CD4-positive, alpha-beta memory T cell (primary cell): Measurements from ENCODE around the gene JADE2. TPM values are rescaled to one million over a fixed set of nuclear protein-coding genes. Genes with fewer than 3 reads are reported as not detected.
"Not testable (repeated sequence)": the region's sequence is repeated elsewhere in the genome, so short reads cannot be mapped to it uniquely, and the experiment has no call there.

Experiments
- CTCF ChIA-PET: fragments of 350-600 bp; sonication (Branson Sonifier 250); formaldehyde crosslinking; loops from one replicate; lab custom pipeline; 2021; ENCODE audit warnings: inconsistent platforms; ENCODE audit not compliant: partially characterized antibody; lab: Charles Lee
- POLR2A ChIA-PET: fragments of 350-600 bp; sonication (Branson Sonifier 250); formaldehyde crosslinking; loops from one replicate; lab custom pipeline; 2021; ENCODE audit not compliant: partially characterized antibody; lab: Charles Lee
- DNase-seq, 5 donors: peaks; one replicate each; pipeline versions ENCODE4 v3.0.0 to v3.0.0-alpha.2; 2020 to 2022; ENCODE audit warnings: mixed read lengths in 1 of 5
- H3K27ac ChIP-seq: one replicate; pipeline ENCODE4 v1.7.0; 2013; ENCODE audit warnings: low read depth, low read length
- H3K27me3 ChIP-seq: 2 replicates; pipeline ENCODE4 v1.7.0; 2013; ENCODE audit warnings: mild to moderate bottlenecking, low read length, moderate library complexity; ENCODE audit not compliant: insufficient read depth
- H3K36me3 ChIP-seq: 2 replicates; pipeline ENCODE4 v1.7.0; 2013; ENCODE audit warnings: mild to moderate bottlenecking, low read length, moderate library complexity; ENCODE audit not compliant: insufficient read depth
- H3K4me1 ChIP-seq: 2 replicates; pipeline ENCODE4 v1.7.0; 2013; ENCODE audit warnings: mild to moderate bottlenecking, low read length, moderate library complexity; ENCODE audit not compliant: insufficient read depth
- H3K4me3 ChIP-seq, 2 donors: one replicate each; pipeline ENCODE4 v1.7.0; 2013; ENCODE audit warnings: low read length in 2 of 2, mild to moderate bottlenecking in 1 of 2
- H3K9me3 ChIP-seq, 2 donors: one replicate each; pipeline ENCODE4 v1.7.0; 2013; ENCODE audit warnings: low read length in 2 of 2, control low read depth in 1 of 2; ENCODE audit not compliant: control insufficient read depth in 1 of 2
- H3K27ac Mint-ChIP-seq, 7 donors: one replicate each; pipeline ENCODE4 v1.8.0; 2020 to 2021; ENCODE audit warnings: mixed read lengths in 7 of 7, mild to moderate bottlenecking in 6 of 7, inconsistent platforms in 3 of 7, moderate library complexity in 3 of 7
- H3K27me3 Mint-ChIP-seq, 2 donors: one replicate each; pipeline ENCODE4 v1.8.0; 2020 to 2021; ENCODE audit warnings: mixed read lengths in 2 of 2
- H3K36me3 Mint-ChIP-seq, 2 donors: one replicate each; pipeline ENCODE4 v1.8.0; 2020 to 2021; ENCODE audit warnings: mixed read lengths in 2 of 2, inconsistent platforms in 1 of 2, mild to moderate bottlenecking in 1 of 2
- H3K4me1 Mint-ChIP-seq, 4 donors: one replicate each; pipeline ENCODE4 v1.8.0; 2020 to 2021; ENCODE audit warnings: mixed read lengths in 4 of 4, mild to moderate bottlenecking in 1 of 4
- H3K4me3 Mint-ChIP-seq, 8 donors: one replicate each; pipeline ENCODE4 v1.8.0; 2020 to 2021; ENCODE audit warnings: mixed read lengths in 8 of 8, mild to moderate bottlenecking in 7 of 8, moderate library complexity in 6 of 8, inconsistent platforms in 3 of 8
- H3K9me3 Mint-ChIP-seq, 8 donors: one replicate each; pipeline ENCODE4 v1.8.0; 2020 to 2021; ENCODE audit warnings: mixed read lengths in 8 of 8, mild to moderate bottlenecking in 5 of 8, inconsistent platforms in 3 of 8, moderate library complexity in 1 of 8
- intact Hi-C: fragments of 100-400 bp; cut with micrococcal nuclease; formaldehyde crosslinking; loops from one replicate; pipeline ENCODE4 v1.15.1; 2023
- polyA plus RNA-seq, 2 donors: library from polyadenylated mRNA; unstranded; fragments of 300-500 nt; fragmentation: Illumina TruSeq; gene quantifications; one replicate each; pipeline ENCODE4 v1.2.3, GENCODE V29; 2021
- total RNA-seq, 2 experiments: library from RNA; stranded (reverse); gene quantifications; one replicate each; pipeline ENCODE4 v1.2.3, GENCODE V29; 2021

The JADE2 gene
- total and polyA plus RNA-seq, 4 experiments from 2014 or later = 9.1 to 276 (median 154) TPM

DNA sequence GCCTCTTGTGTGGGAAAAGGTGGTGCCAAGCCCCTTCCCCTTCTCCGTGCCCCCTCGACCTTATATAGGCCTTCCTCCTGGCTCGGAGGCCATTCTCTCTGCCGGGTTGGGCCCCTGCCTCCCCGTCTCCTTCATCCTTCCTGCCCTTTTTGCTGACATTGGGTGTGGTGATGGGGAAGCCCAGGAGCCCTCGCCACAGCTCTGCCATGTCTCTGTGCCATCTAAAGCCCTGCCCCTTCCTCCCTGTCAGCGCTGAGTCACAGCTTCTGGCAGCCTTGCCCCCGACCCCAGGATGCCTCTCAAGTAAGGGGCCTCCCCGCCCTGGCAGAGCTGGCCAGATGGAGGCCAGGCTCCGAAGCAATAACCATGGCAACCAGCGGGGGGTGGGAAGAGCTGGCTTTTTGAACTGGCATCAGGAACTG, 30.4 kb downstream of the JADE2 start:
- Mint-ChIP-seq H3K27me3 (no peaks in the 10 kb centered on the region), H3K4me1 (peaks cover 35 to 53% (median 42%) of the 10 kb centered on the region in 4 donors), H3K9me3 (peaks cover 0 to 5% (median 0%) of the 10 kb centered on the region in 8 donors), H3K36me3 (peaks cover 35 to 63% of the 10 kb centered on the region in 2 donors), H3K4me3 (peak overlapping the region in 7 of 8 donors; percentile 46 to 81 (median 63)), H3K27ac (peak overlapping the region; percentile 94 to 99 (median 98))
- Histone ChIP-seq H3K27me3 (no peaks in the 10 kb centered on the region), H3K9me3 (no peaks in the 10 kb centered on the region), H3K4me3 (peak overlapping the region in 1 of 2 donors; percentile 14), H3K4me1 (peaks cover 44% of the 10 kb centered on the region), H3K36me3 (peaks cover 47% of the 10 kb centered on the region), H3K27ac (peak overlapping the region; percentile 95)
- intact Hi-C loops = no loop called here
- ChIA-PET CTCF (interaction anchor here (1.0 to 3.2 kb wide), 4 partner anchors 22 to 249 kb away, joined by 3 to 16 read pairs (median 7); partner anchors contain the start of gene CDKN2AIPNL), POLR2A (interaction anchor here (0.9 to 4.1 kb wide), 9 partner anchors 10 to 185 kb away, joined by 3 to 77 read pairs (median 6); partner anchors contain the start of genes CDKN2AIPNL, JADE2, SEC24A and UBE2B)
- DNase-seq = peak; percentile 72 to 98 (median 79)

DNA sequence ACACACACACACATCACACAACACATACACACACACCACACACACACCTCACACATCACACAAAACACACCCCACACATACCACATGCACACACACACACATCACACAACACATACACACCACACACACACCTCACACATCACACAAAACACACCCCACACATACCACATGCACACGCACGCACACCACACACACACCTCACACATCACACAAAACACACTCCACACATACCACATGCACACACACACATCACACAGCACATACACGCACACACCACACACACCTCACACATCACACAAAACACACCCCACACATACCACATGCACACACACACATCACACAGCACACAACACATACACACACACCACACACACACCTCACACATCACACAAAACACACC, 31.1 kb downstream of the JADE2 start:
- Histone ChIP-seq H3K36me3 (peaks cover 53% of the 10 kb centered on the region), H3K27ac (peak overlapping the region; percentile 95), H3K4me1 (peaks cover 44% of the 10 kb centered on the region)
- peak overlapping the region in 5 of 8 donors; percentile 7 to 80 (median 55) for H3K4me3 Mint-ChIP-seq
- ChIA-PET POLR2A (interaction anchor here (0.9 to 4.1 kb wide), 8 partner anchors 10 to 186 kb away, joined by 3 to 77 read pairs (median 7); partner anchors contain the start of genes CDKN2AIPNL, JADE2, SEC24A and UBE2B), CTCF (interaction anchor here (1.0 to 3.2 kb wide), 3 partner anchors 21 to 145 kb away, joined by 5 to 16 read pairs (median 9); partner anchors contain the start of gene CDKN2AIPNL)
- H3K4me3 ChIP-seq, H3K27me3 ChIP-seq, H3K27me3 Mint-ChIP-seq, H3K9me3 Mint-ChIP-seq, intact Hi-C loops, H3K9me3 ChIP-seq: not testable (repeated sequence)
- H3K36me3 Mint-ChIP-seq = peaks cover 37 to 67% of the 10 kb centered on the region in 2 donors
- peak overlapping the region; percentile 82 to 98 (median 92) for H3K27ac Mint-ChIP-seq
- DNase-seq = peak in 1 of 5 donors; percentile 16
- H3K4me1 Mint-ChIP-seq = peaks cover 33 to 51% (median 42%) of the 10 kb centered on the region in 4 donors

DNA sequence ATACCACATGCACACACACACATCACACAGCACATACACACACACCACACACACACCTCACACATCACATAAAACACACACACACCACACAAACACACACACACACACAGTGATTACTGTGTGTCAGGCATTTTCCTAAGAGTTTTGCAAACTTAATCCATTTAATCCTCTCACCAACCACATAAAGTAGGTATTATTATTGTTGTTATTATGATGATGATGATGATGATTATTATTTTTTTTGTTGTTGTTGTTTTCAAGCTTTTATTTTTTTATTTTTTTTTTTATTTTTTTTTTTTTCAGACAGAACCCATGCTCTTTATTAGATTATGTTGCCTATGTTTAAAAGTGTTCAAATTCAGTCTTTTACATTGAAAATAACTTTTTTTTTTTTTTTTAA, 31.5 kb downstream of the JADE2 start:
- Histone ChIP-seq H3K27me3 (no peaks in the 10 kb centered on the region), H3K27ac (peak overlapping the region; percentile 95), H3K4me1 (peaks cover 43% of the 10 kb centered on the region), H3K4me3 (no peak overlapping the region), H3K36me3 (peaks cover 53% of the 10 kb centered on the region), H3K9me3 (no peaks in the 10 kb centered on the region)
- Mint-ChIP-seq H3K36me3 (peaks cover 37 to 67% of the 10 kb centered on the region in 2 donors), H3K9me3 (peaks cover 0 to 5% (median 0%) of the 10 kb centered on the region in 8 donors), H3K4me1 (peaks cover 30 to 47% (median 39%) of the 10 kb centered on the region in 4 donors), H3K4me3 (peak overlapping the region in 5 of 8 donors; percentile 7 to 80 (median 55)), H3K27ac (peak overlapping the region; percentile 82 to 98 (median 92)), H3K27me3 (no peaks in the 10 kb centered on the region)
- intact Hi-C loops = no loop called here
- CTCF ChIA-PET = no interaction called here
- POLR2A ChIA-PET = interaction anchor here (0.7 to 4.1 kb wide), 2 partner anchors 21 to 31 kb away, joined by 3 to 77 read pairs; partner anchors contain the start of gene JADE2
- no peak for DNase-seq

DNA sequence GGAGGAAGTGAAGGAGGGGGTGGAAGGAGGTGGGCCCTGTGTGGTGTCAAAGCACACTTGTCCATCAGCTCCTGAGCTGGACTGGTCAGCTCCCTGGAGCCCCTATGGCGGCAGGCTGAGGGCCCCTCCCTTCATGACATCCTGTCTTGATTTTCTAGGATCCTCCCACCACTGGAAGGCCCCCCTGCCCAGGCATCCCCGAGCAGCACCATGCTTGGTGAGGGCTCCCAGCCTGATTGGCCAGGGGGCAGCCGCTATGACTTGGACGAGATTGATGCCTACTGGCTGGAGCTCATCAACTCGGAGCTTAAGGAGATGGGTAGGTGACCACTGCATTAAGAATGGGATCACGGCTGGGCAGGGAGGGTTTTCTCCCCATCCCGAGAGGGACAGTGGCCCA, 34.2 kb downstream of the JADE2 start:
- peaks cover 62% of the 10 kb centered on the region for H3K36me3 ChIP-seq
- POLR2A ChIA-PET = interaction anchor here (1.1 to 1.6 kb wide), 3 partner anchors 34 to 334 kb away, joined by 3 to 9 read pairs (median 5); partner anchors contain the start of genes CDKN2AIPNL, JADE2 and PPP2CA
- H3K27me3 ChIP-seq = no peaks in the 10 kb centered on the region
- no peaks in the 10 kb centered on the region for H3K27me3 Mint-ChIP-seq
- CTCF ChIA-PET = interaction anchor here (0.7 kb wide), 1 partner anchor 17 kb away, joined by 3 read pairs; no protein-coding TSS in a partner anchor
- H3K4me3 Mint-ChIP-seq = no peak overlapping the region
- no peaks in the 10 kb centered on the region for H3K9me3 ChIP-seq
- intact Hi-C loops = no loop called here
- H3K27ac ChIP-seq = peak overlapping the region; percentile 23
- no peak overlapping the region for H3K4me3 ChIP-seq
- peaks cover 22 to 30% (median 26%) of the 10 kb centered on the region in 4 donors for H3K4me1 Mint-ChIP-seq
- peak overlapping the region in 3 of 7 donors; percentile 28 to 75 (median 60) for H3K27ac Mint-ChIP-seq
- peaks cover 22% of the 10 kb centered on the region for H3K4me1 ChIP-seq
- H3K9me3 Mint-ChIP-seq = peaks cover 0 to 5% (median 0%) of the 10 kb centered on the region in 8 donors
- peaks cover 49 to 70% of the 10 kb centered on the region in 2 donors for H3K36me3 Mint-ChIP-seq
- no peak for DNase-seq

DNA sequence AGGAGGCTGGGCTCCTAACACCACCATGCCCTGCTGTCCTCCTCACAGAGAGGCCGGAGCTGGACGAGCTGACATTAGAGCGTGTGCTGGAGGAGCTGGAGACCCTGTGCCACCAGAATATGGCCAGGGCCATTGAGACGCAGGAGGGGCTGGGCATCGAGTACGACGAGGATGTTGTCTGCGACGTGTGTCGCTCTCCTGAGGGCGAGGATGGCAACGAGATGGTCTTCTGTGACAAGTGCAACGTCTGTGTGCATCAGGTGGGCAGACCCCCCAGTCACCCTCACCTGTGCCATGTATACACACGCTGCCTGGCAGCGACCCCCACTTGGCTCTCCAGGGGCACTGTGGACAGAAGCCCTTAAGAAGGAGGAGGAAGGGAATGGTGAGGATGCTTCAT, 35.2 kb downstream of the JADE2 start:
- intact Hi-C loops = no loop called here
- DNase-seq = no peak
- Histone ChIP-seq H3K4me1 (peaks cover 12% of the 10 kb centered on the region), H3K27ac (no peak overlapping the region), H3K27me3 (no peaks in the 10 kb centered on the region), H3K9me3 (no peaks in the 10 kb centered on the region), H3K4me3 (no peak overlapping the region), H3K36me3 (peaks cover 72% of the 10 kb centered on the region)
- peak overlapping the region in 2 of 7 donors; percentile 73 to 77 for H3K27ac Mint-ChIP-seq
- ChIA-PET CTCF (interaction anchor here (1.4 kb wide), 1 partner anchor 26 kb away, joined by 4 read pairs; no protein-coding TSS in a partner anchor), POLR2A (interaction anchor here (0.8 kb wide), 1 partner anchor 16 kb away, joined by 3 read pairs; no protein-coding TSS in a partner anchor)
- H3K36me3 Mint-ChIP-seq = peaks cover 50 to 69% of the 10 kb centered on the region in 2 donors
- H3K4me3 Mint-ChIP-seq = peak overlapping the region in 1 of 8 donors; percentile 12
- H3K9me3 Mint-ChIP-seq = peaks cover 0 to 5% (median 0%) of the 10 kb centered on the region in 8 donors
- H3K27me3 Mint-ChIP-seq = no peaks in the 10 kb centered on the region
- peaks cover 13 to 20% (median 17%) of the 10 kb centered on the region in 4 donors for H3K4me1 Mint-ChIP-seq

DNA sequence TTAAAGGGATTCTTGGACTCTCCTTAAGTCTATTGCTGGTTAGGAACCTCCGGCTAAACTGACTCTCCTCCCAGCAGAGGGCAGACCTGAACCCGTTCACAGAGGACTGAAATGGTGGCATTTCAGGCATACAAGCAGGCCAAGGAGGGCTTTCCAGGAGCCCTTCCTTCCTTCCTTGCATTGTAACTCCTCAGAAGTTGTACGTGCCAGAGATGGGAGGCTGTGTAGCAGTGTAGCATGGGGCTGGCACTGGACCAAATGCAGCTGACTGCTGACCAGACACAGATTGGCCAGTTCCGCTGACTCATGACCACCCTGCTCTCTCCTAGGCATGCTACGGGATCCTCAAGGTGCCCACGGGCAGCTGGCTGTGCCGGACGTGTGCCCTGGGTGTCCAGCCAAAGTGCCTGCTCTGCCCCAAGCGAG, 36.4 kb downstream of the JADE2 start:
- no peaks in the 10 kb centered on the region for H3K27me3 ChIP-seq
- H3K27ac Mint-ChIP-seq = peak overlapping the region in 1 of 7 donors; percentile 73
- peaks cover 0 to 1% (median 0%) of the 10 kb centered on the region in 8 donors for H3K9me3 Mint-ChIP-seq
- H3K36me3 Mint-ChIP-seq = peaks cover 42 to 69% of the 10 kb centered on the region in 2 donors
- intact Hi-C loops = no loop called here
- H3K4me3 Mint-ChIP-seq = no peak overlapping the region
- no peaks in the 10 kb centered on the region for H3K9me3 ChIP-seq
- peaks cover 84% of the 10 kb centered on the region for H3K36me3 ChIP-seq
- ChIA-PET POLR2A (no interaction called here), CTCF (no interaction called here)
- H3K4me1 ChIP-seq = peaks cover under 1% of the 10 kb centered on the region
- H3K4me3 ChIP-seq = no peak overlapping the region
- peak in 1 of 5 donors; percentile 11 for DNase-seq
- H3K27ac ChIP-seq = no peak overlapping the region
- H3K27me3 Mint-ChIP-seq = no peaks in the 10 kb centered on the region
- H3K4me1 Mint-ChIP-seq = peaks cover 5 to 10% (median 7%) of the 10 kb centered on the region in 4 donors

DNA sequence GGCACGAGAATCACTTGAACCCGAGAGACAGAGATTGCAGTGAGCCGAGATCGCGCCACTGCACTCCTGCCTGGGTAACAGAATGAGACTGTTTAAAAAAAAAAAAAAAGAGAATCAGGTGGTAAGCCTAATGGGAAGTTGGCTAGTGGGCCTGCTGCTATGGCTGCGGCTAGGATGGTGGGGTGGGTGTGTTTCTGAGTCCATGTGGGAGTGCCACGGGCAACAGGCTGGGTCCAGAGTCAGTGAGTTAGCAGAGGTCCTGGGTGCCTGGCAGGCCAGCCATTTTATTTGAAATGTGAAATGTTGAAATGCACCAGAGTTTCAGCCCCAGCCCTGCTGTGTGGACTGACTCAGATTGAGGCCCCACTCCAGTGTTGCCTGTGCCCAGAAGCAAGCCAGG, 37.8 kb downstream of the JADE2 start:
- no peak overlapping the region for H3K4me3 ChIP-seq
- H3K9me3 ChIP-seq = no peaks in the 10 kb centered on the region
- peak in 1 of 5 donors; percentile 2 for DNase-seq
- ChIA-PET POLR2A (no interaction called here), CTCF (no interaction called here)
- Mint-ChIP-seq H3K4me1 (peaks cover 6 to 15% (median 9%) of the 10 kb centered on the region in 4 donors), H3K4me3 (no peak overlapping the region), H3K27me3 (no peaks in the 10 kb centered on the region), H3K36me3 (peaks cover 47 to 80% of the 10 kb centered on the region in 2 donors), H3K27ac (peak overlapping the region in 1 of 7 donors; percentile 73), H3K9me3 (no peaks in the 10 kb centered on the region)
- intact Hi-C loops = no loop called here
- H3K4me1 ChIP-seq = peaks cover 10% of the 10 kb centered on the region
- H3K36me3 ChIP-seq = peaks cover 97% of the 10 kb centered on the region
- H3K27me3 ChIP-seq = no peaks in the 10 kb centered on the region
- H3K27ac ChIP-seq = no peak overlapping the region
